Natural killer cell treated with Interleukin-12 subunit alpha and Interleukin-12 subunit beta and Interleukin-15 and Interleukin-18, amount 100 ng/mL, for 72 hours (primary cell): ENCODE data around the gene PEMT. TPM values are rescaled to one million over a fixed set of nuclear protein-coding genes. Genes with fewer than 3 reads are reported as not detected.

ENCODE experiments used
- ATAC-seq, 2 donors: fragments of 150-1000 bp; cut with Tn5 transposase in 1 of 2; sonication (Bioruptor Pico), chemical (Tn5 transposase) in 1 of 2; 2 replicates each; pipeline ENCODE4 v1.10.0; 2021
- DNase-seq: peaks from one replicate; pipeline ENCODE4 v3.0.0; 2022; ENCODE audit warnings: low spot score
- H3K27ac Mint-ChIP-seq, 2 donors: 1 replicate in 1 of 2; 2 replicates in 1 of 2; pipeline ENCODE4 v1.8.0; 2022; ENCODE audit warnings: mixed read lengths in 2 of 2, mild to moderate bottlenecking in 1 of 2, moderate library complexity in 1 of 2
- H3K27me3 Mint-ChIP-seq, 2 donors: 1 replicate in 1 of 2; 2 replicates in 1 of 2; pipeline ENCODE4 v1.8.0; 2022; ENCODE audit warnings: mixed read lengths in 2 of 2
- H3K36me3 Mint-ChIP-seq: one replicate; pipeline ENCODE4 v1.8.0; 2022; ENCODE audit warnings: mixed read lengths
- H3K4me1 Mint-ChIP-seq, 2 donors: 1 replicate in 1 of 2; 2 replicates in 1 of 2; pipeline ENCODE4 v1.8.0; 2022; ENCODE audit warnings: low read depth in 2 of 2, mixed read lengths in 2 of 2, mild to moderate bottlenecking in 1 of 2
- H3K4me3 Mint-ChIP-seq: one replicate; pipeline ENCODE4 v1.8.0; 2022; ENCODE audit warnings: mixed read lengths
- H3K9me3 Mint-ChIP-seq: 2 replicates; pipeline ENCODE4 v1.8.0; 2022; ENCODE audit warnings: mixed read lengths
- total RNA-seq, 2 donors: library from RNA; stranded (reverse); gene quantifications; one replicate each; pipeline ENCODE4 v1.2.3, GENCODE V29; 2022

PEMT gene
- total RNA-seq, 2 donors from 2014 or later = 22.9 to 35.3 TPM

- DNase-seq = no peak
- H3K27ac Mint-ChIP-seq = no peak overlapping the region
- H3K4me3 Mint-ChIP-seq = no peak overlapping the region
- H3K36me3 Mint-ChIP-seq = no peaks in the 10 kb centered on the region
- ATAC-seq = peak in 1 of 2 donors; percentile 21
- peaks cover 0 to 2% of the 10 kb centered on the region in 2 donors for H3K4me1 Mint-ChIP-seq
- H3K9me3 Mint-ChIP-seq = no peaks in the 10 kb centered on the region
- H3K27me3 Mint-ChIP-seq = no peaks in the 10 kb centered on the region
Measured at GRCh38 chr17:17561408-17562145, 29.9 kb downstream of the PEMT start.

- ATAC-seq (no peak), DNase-seq (no peak)
- no peaks in the 10 kb centered on the region for H3K9me3 Mint-ChIP-seq
- H3K27ac Mint-ChIP-seq = no peak overlapping the region
- no peaks in the 10 kb centered on the region for H3K36me3 Mint-ChIP-seq
- H3K27me3 Mint-ChIP-seq = no peaks in the 10 kb centered on the region
- no peak overlapping the region for H3K4me3 Mint-ChIP-seq
- H3K4me1 Mint-ChIP-seq = no peaks in the 10 kb centered on the region
Measured at GRCh38 chr17:17560975-17561374, 30.5 kb downstream of the PEMT start.

GRCh38 chr17:17560167-17560566 is 31.3 kb downstream of the PEMT start:
- ATAC-seq = no peak
- no peak overlapping the region for H3K4me3 Mint-ChIP-seq
- no peak for DNase-seq
- no peak overlapping the region for H3K27ac Mint-ChIP-seq
- no peaks in the 10 kb centered on the region for H3K4me1 Mint-ChIP-seq
- H3K27me3 Mint-ChIP-seq = no peaks in the 10 kb centered on the region
- no peaks in the 10 kb centered on the region for H3K36me3 Mint-ChIP-seq
- no peaks in the 10 kb centered on the region for H3K9me3 Mint-ChIP-seq

- no peaks in the 10 kb centered on the region for H3K36me3 Mint-ChIP-seq
- H3K9me3 Mint-ChIP-seq = no peaks in the 10 kb centered on the region
- H3K27me3 Mint-ChIP-seq = no peaks in the 10 kb centered on the region
- DNase-seq (no peak), ATAC-seq (no peak)
- no peak overlapping the region for H3K27ac Mint-ChIP-seq
- no peak overlapping the region for H3K4me3 Mint-ChIP-seq
- no peaks in the 10 kb centered on the region for H3K4me1 Mint-ChIP-seq
Measured at GRCh38 chr17:17559164-17559563, 32.3 kb downstream of the PEMT start.

- H3K4me3 Mint-ChIP-seq = no peak overlapping the region
- DNase-seq (no peak), ATAC-seq (no peak)
- H3K9me3 Mint-ChIP-seq = no peaks in the 10 kb centered on the region
- H3K27me3 Mint-ChIP-seq = no peaks in the 10 kb centered on the region
- H3K27ac Mint-ChIP-seq = no peak overlapping the region
- no peaks in the 10 kb centered on the region for H3K4me1 Mint-ChIP-seq
- H3K36me3 Mint-ChIP-seq = no peaks in the 10 kb centered on the region
Measured at GRCh38 chr17:17558431-17558830, 33.1 kb downstream of the PEMT start.

- H3K4me3 Mint-ChIP-seq = no peak overlapping the region
- no peaks in the 10 kb centered on the region for H3K4me1 Mint-ChIP-seq
- ATAC-seq = no peak
- H3K9me3 Mint-ChIP-seq = no peaks in the 10 kb centered on the region
- no peaks in the 10 kb centered on the region for H3K36me3 Mint-ChIP-seq
- H3K27ac Mint-ChIP-seq = no peak overlapping the region
- DNase-seq = no peak
- no peaks in the 10 kb centered on the region for H3K27me3 Mint-ChIP-seq
Measured at GRCh38 chr17:17557796-17558195, 33.7 kb downstream of the PEMT start.

GRCh38 chr17:17556671-17557070 is 34.8 kb downstream of the PEMT start:
- Mint-ChIP-seq H3K4me1 (no peaks in the 10 kb centered on the region), H3K4me3 (no peak overlapping the region), H3K9me3 (no peaks in the 10 kb centered on the region), H3K27ac (no peak overlapping the region), H3K27me3 (no peaks in the 10 kb centered on the region), H3K36me3 (no peaks in the 10 kb centered on the region)
- DNase-seq (no peak), ATAC-seq (no peak)

GRCh38 chr17:17555906-17556305 is 35.6 kb downstream of the PEMT start:
- no peaks in the 10 kb centered on the region for H3K36me3 Mint-ChIP-seq
- H3K27ac Mint-ChIP-seq = no peak overlapping the region
- H3K4me1 Mint-ChIP-seq = no peaks in the 10 kb centered on the region
- DNase-seq (no peak), ATAC-seq (no peak)
- no peaks in the 10 kb centered on the region for H3K27me3 Mint-ChIP-seq
- H3K9me3 Mint-ChIP-seq = no peaks in the 10 kb centered on the region
- no peak overlapping the region for H3K4me3 Mint-ChIP-seq

GRCh38 chr17:17555151-17555550 is 36.4 kb downstream of the PEMT start:
- no peak overlapping the region for H3K4me3 Mint-ChIP-seq
- no peaks in the 10 kb centered on the region for H3K4me1 Mint-ChIP-seq
- H3K9me3 Mint-ChIP-seq = no peaks in the 10 kb centered on the region
- no peaks in the 10 kb centered on the region for H3K36me3 Mint-ChIP-seq
- ATAC-seq (no peak), DNase-seq (no peak)
- H3K27ac Mint-ChIP-seq = no peak overlapping the region
- no peaks in the 10 kb centered on the region for H3K27me3 Mint-ChIP-seq

GRCh38 chr17:17554266-17554665 is 37.2 kb downstream of the PEMT start:
- Mint-ChIP-seq H3K9me3 (no peaks in the 10 kb centered on the region), H3K27ac (no peak overlapping the region), H3K4me1 (no peaks in the 10 kb centered on the region), H3K4me3 (no peak overlapping the region), H3K27me3 (no peaks in the 10 kb centered on the region), H3K36me3 (no peaks in the 10 kb centered on the region)
- DNase-seq (no peak), ATAC-seq (no peak)

GRCh38 chr17:17553217-17554195 is 38.0 kb downstream of the PEMT start:
- DNase-seq (no peak), ATAC-seq (no peak)
- Mint-ChIP-seq H3K27me3 (no peaks in the 10 kb centered on the region), H3K9me3 (no peaks in the 10 kb centered on the region), H3K36me3 (no peaks in the 10 kb centered on the region), H3K4me1 (no peaks in the 10 kb centered on the region), H3K27ac (no peak overlapping the region), H3K4me3 (no peak overlapping the region)

- no peaks in the 10 kb centered on the region for H3K9me3 Mint-ChIP-seq
- ATAC-seq (no peak), DNase-seq (no peak)
- H3K27me3 Mint-ChIP-seq = no peaks in the 10 kb centered on the region
- H3K4me1 Mint-ChIP-seq = no peaks in the 10 kb centered on the region
- H3K27ac Mint-ChIP-seq = no peak overlapping the region
- H3K36me3 Mint-ChIP-seq = no peaks in the 10 kb centered on the region
- H3K4me3 Mint-ChIP-seq = no peak overlapping the region
Measured at GRCh38 chr17:17552351-17553216, 38.9 kb downstream of the PEMT start.

GRCh38 chr17:17551361-17551760 is 40.1 kb downstream of the PEMT start:
- Mint-ChIP-seq H3K4me1 (no peaks in the 10 kb centered on the region), H3K27ac (no peak overlapping the region), H3K4me3 (no peak overlapping the region), H3K27me3 (no peaks in the 10 kb centered on the region), H3K36me3 (no peaks in the 10 kb centered on the region), H3K9me3 (no peaks in the 10 kb centered on the region)
- no peak for ATAC-seq
- DNase-seq = no peak
